ENCODE results near the gene CADPS2.

CADPS2 gene

GRCh38 chr7:122864838-122865237, 21.4 kb downstream of the CADPS2 start:
- DNase-seq (ENCODE audit: low spot score): no peak
- in situ Hi-C loops (cut with MboI; ENCODE audit: low sequenced_read_pairs, unreplicated experiment): no loop called here
- TF ChIP-seq CTCF (IDR thresholded peaks at IDR 0.05; ENCODE audit: borderline replicate concordance, control extremely low read depth, extremely low read depth, insufficient read depth, missing control alignments): no peak

GRCh38 chr7:122864016-122864415, 22.2 kb downstream of the CADPS2 start:
- no peak for TF ChIP-seq CTCF (IDR thresholded peaks at IDR 0.05; ENCODE audit: borderline replicate concordance, control extremely low read depth, extremely low read depth, insufficient read depth, missing control alignments)
- no peak for DNase-seq (ENCODE audit: low spot score)
- in situ Hi-C loops (cut with MboI; ENCODE audit: low sequenced_read_pairs, unreplicated experiment): no loop called here

GRCh38 chr7:122858320-122858719, 27.9 kb downstream of the CADPS2 start:
- no peak for DNase-seq (ENCODE audit: low spot score)
- TF ChIP-seq CTCF (IDR thresholded peaks at IDR 0.05; ENCODE audit: borderline replicate concordance, control extremely low read depth, extremely low read depth, insufficient read depth, missing control alignments): no peak
- in situ Hi-C loops (cut with MboI; ENCODE audit: low sequenced_read_pairs, unreplicated experiment): no loop called here

- in situ Hi-C loops (cut with MboI; ENCODE audit: low sequenced_read_pairs, unreplicated experiment): no loop called here
- DNase-seq (ENCODE audit: low spot score): no peak
- no peak for TF ChIP-seq CTCF (IDR thresholded peaks at IDR 0.05; ENCODE audit: borderline replicate concordance, control extremely low read depth, extremely low read depth, insufficient read depth, missing control alignments)
Observed at GRCh38 chr7:122850528-122850927, 35.7 kb downstream of the CADPS2 start.

GRCh38 chr7:122849957-122850328, 36.3 kb downstream of the CADPS2 start:
- in situ Hi-C loops (cut with MboI; ENCODE audit: low sequenced_read_pairs, unreplicated experiment): no loop called here
- no peak for DNase-seq (ENCODE audit: low spot score)
- TF ChIP-seq CTCF (IDR thresholded peaks at IDR 0.05; ENCODE audit: borderline replicate concordance, control extremely low read depth, extremely low read depth, insufficient read depth, missing control alignments): no peak

GRCh38 chr7:122849322-122849956, 36.8 kb downstream of the CADPS2 start:
- TF ChIP-seq CTCF (IDR thresholded peaks at IDR 0.05; ENCODE audit: borderline replicate concordance, control extremely low read depth, extremely low read depth, insufficient read depth, missing control alignments): no peak
- in situ Hi-C loops (cut with MboI; ENCODE audit: low sequenced_read_pairs, unreplicated experiment): no loop called here
- no peak for DNase-seq (ENCODE audit: low spot score)
